Vagina (tissue), 2 donors: Measurements from ENCODE around the gene LDB2.

ENCODE experiments used
- CTCF ChIP-seq, 3 experiments: fragments of 450-650 bp in 2 of 3; fragments of 200-600 bp in 1 of 3; sonication (generic) in 1 of 3; IDR thresholded peaks; one replicate each; pipeline ENCODE4 v1.5.1; 2017 to 2019; ENCODE audit warnings: antibody characterized with exemption in 3 of 3, mild to moderate bottlenecking in 2 of 3, moderate library complexity in 2 of 3
- POLR2A ChIP-seq, 2 donors: fragments of 450-650 bp; IDR thresholded peaks; one replicate each; pipeline ENCODE4 v1.6.1; 2017; ENCODE audit warnings: antibody characterized with exemption in 2 of 2, mild to moderate bottlenecking in 2 of 2, moderate library complexity in 2 of 2

GRCh38 chr4:16887887-16888286 is 10.6 kb downstream of the LDB2 start:
- no peak for TF ChIP-seq CTCF (IDR thresholded peaks at IDR 0.05)
- TF ChIP-seq POLR2A (IDR thresholded peaks at IDR 0.05) = no peak
